Body of pancreas (tissue), 4 donors: ENCODE results near the gene CCN6.

Source experiments
- CTCF ChIP-seq, 7 experiments: fragments of 450-650 bp in 4 of 7; fragments of 200-600 bp in 3 of 7; sonication (generic) in 3 of 7; IDR thresholded peaks; one replicate each; pipeline ENCODE4 v1.5.1; 2016 to 2019; ENCODE audit warnings: antibody characterized with exemption in 7 of 7
- POLR2A ChIP-seq, 3 donors: fragments of 450-650 bp; IDR thresholded peaks; one replicate each; pipeline ENCODE4 v1.6.1; 2016; ENCODE audit warnings: antibody characterized with exemption in 3 of 3, mild to moderate bottlenecking in 2 of 3

GRCh38 chr6:112062966-112063365 lies 9.1 kb downstream of the CCN6 start:
- TF ChIP-seq CTCF (IDR thresholded peaks at IDR 0.05) (no peak), POLR2A (IDR thresholded peaks at IDR 0.05) (no peak)
